HG03460 (cell line): ENCODE data around the gene LSP1.
"Not testable (repeated sequence)": the region's sequence is repeated elsewhere in the genome, so short reads cannot be mapped to it uniquely, and the experiment has no call there.

Experiments used
- ATAC-seq: cut with Tn5 transposase; IDR thresholded peaks from one replicate; pipeline ENCODE4 v1.9.1; 2021; ENCODE audit not compliant: unreplicated experiment

The LSP1 gene

GRCh38 chr11:1862588-1863351 is 9.9 kb downstream of the LSP1 start:
- no peak for ATAC-seq

- ATAC-seq = no peak
These were observed 10.7 kb downstream of the LSP1 start for GRCh38 chr11:1863352-1864216.

- no peak for ATAC-seq
These were observed 11.3 kb downstream of the LSP1 start for GRCh38 chr11:1864231-1864630.

- ATAC-seq = no peak
These were observed 12.2 kb downstream of the LSP1 start for GRCh38 chr11:1864831-1865665.

GRCh38 chr11:1866226-1866625 is 13.3 kb downstream of the LSP1 start:
- no peak for ATAC-seq

GRCh38 chr11:1866776-1867175 is 13.9 kb downstream of the LSP1 start:
- no peak for ATAC-seq

GRCh38 chr11:1867381-1867780 is 14.5 kb downstream of the LSP1 start:
- no peak for ATAC-seq

GRCh38 chr11:1868056-1868635 is 15.3 kb downstream of the LSP1 start:
- no peak for ATAC-seq

GRCh38 chr11:1868636-1869291 is 15.9 kb downstream of the LSP1 start:
- no peak for ATAC-seq

GRCh38 chr11:1869427-1870325 is 16.8 kb downstream of the LSP1 start:
- no peak for ATAC-seq

GRCh38 chr11:1870326-1870696 is 17.4 kb downstream of the LSP1 start:
- ATAC-seq = no peak

GRCh38 chr11:1870721-1871466 is 18.0 kb downstream of the LSP1 start:
- no peak for ATAC-seq

- ATAC-seq = no peak
These were observed 18.6 kb downstream of the LSP1 start for GRCh38 chr11:1871531-1871930.

GRCh38 chr11:1872267-1872985 is 19.5 kb downstream of the LSP1 start:
- no peak for ATAC-seq

- ATAC-seq = no peak
These were observed 20.3 kb downstream of the LSP1 start for GRCh38 chr11:1873048-1873812.

- not testable (repeated sequence) for ATAC-seq
These were observed 20.9 kb downstream of the LSP1 start for GRCh38 chr11:1873813-1874150.

- not testable (repeated sequence) for ATAC-seq
These were observed 21.7 kb downstream of the LSP1 start for GRCh38 chr11:1874441-1875092.
